Nephron (organoid): ENCODE data around the gene EBLN2.

ENCODE experiments used
- H3K27ac Mint-ChIP-seq, 3 experiments: 2 replicates each; pipeline ENCODE4 v1.8.0; 2020; ENCODE audit warnings: mixed read lengths in 3 of 3, mild to moderate bottlenecking in 2 of 3, moderate library complexity in 1 of 3
- H3K27me3 Mint-ChIP-seq: 2 replicates; pipeline ENCODE4 v1.8.0; 2021; ENCODE audit warnings: low read depth, mild to moderate bottlenecking, moderate library complexity, mixed read lengths
- H3K36me3 Mint-ChIP-seq: 2 replicates; pipeline ENCODE4 v1.8.0; 2020; ENCODE audit warnings: low read depth, mixed read lengths
- H3K4me1 Mint-ChIP-seq: 2 replicates; pipeline ENCODE4 v1.8.0; 2020; ENCODE audit warnings: mixed read lengths
- H3K4me3 Mint-ChIP-seq, 3 experiments: 2 replicates each; pipeline ENCODE4 v1.8.0; 2020; ENCODE audit warnings: mild to moderate bottlenecking in 3 of 3, mixed read lengths in 3 of 3, moderate library complexity in 2 of 3
- H3K9me3 Mint-ChIP-seq: 2 replicates; pipeline ENCODE4 v1.8.0; 2020; ENCODE audit warnings: mixed read lengths
- TF ChIP-seq, protein P1 (sequence below), 3 experiments: fragments of 200-600 bp; sonication (generic); IDR thresholded peaks; one replicate each; pipeline ENCODE4 v1.5.0; 2021; ENCODE audit warnings: antibody characterized with exemption in 3 of 3; ENCODE audit not compliant: unreplicated experiment in 3 of 3

EBLN2 gene

DNA sequence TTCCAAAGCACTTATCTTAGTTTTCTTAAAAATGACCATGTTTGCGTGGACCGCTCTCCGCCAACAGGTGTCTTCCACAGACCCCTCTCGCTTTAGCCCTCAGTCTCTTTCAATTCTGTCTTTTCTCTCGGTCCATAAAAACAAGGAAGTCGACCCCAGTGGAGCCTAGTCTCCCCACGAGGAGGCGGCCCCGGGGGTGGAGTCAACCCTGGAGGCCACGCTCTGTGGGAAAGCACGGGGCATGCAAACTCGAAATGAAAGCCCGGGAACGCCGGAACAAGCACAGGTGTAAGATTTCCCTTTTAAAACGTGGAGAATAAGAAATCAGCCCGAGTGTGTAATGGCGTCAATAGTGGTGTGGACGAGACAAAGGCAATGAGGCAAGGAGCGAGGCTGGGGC lies 49.1 kb downstream of the EBLN2 start:
- H3K4me3 Mint-ChIP-seq = no peak overlapping the region
- no peak overlapping the region for H3K27ac Mint-ChIP-seq
- TF ChIP-seq, protein P1, sequence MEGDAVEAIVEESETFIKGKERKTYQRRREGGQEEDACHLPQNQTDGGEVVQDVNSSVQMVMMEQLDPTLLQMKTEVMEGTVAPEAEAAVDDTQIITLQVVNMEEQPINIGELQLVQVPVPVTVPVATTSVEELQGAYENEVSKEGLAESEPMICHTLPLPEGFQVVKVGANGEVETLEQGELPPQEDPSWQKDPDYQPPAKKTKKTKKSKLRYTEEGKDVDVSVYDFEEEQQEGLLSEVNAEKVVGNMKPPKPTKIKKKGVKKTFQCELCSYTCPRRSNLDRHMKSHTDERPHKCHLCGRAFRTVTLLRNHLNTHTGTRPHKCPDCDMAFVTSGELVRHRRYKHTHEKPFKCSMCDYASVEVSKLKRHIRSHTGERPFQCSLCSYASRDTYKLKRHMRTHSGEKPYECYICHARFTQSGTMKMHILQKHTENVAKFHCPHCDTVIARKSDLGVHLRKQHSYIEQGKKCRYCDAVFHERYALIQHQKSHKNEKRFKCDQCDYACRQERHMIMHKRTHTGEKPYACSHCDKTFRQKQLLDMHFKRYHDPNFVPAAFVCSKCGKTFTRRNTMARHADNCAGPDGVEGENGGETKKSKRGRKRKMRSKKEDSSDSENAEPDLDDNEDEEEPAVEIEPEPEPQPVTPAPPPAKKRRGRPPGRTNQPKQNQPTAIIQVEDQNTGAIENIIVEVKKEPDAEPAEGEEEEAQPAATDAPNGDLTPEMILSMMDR (IDR thresholded peaks at IDR 0.05; ENCODE audit: unreplicated experiment in 3 of 3) = no peak
- no peaks in the 10 kb centered on the region for H3K9me3 Mint-ChIP-seq
- no peaks in the 10 kb centered on the region for H3K36me3 Mint-ChIP-seq
- H3K27me3 Mint-ChIP-seq = peaks cover 15% of the 10 kb centered on the region
- H3K4me1 Mint-ChIP-seq = peaks cover 16% of the 10 kb centered on the region
